Liver (tissue), 9 donors: Measurements from ENCODE around the gene CHRNA4. TPM values are rescaled to one million over a fixed set of nuclear protein-coding genes. Genes with fewer than 3 reads are reported as not detected.

ENCODE experiments used
- DNase-seq: peaks from one replicate; pipeline ENCODE4 v3.0.0-alpha.2; 2017; ENCODE audit warnings: low spot score
- H3K27ac ChIP-seq, 2 donors: one replicate each; pipeline ENCODE4 v1.7.0; 2013; ENCODE audit warnings: inconsistent platforms in 2 of 2, low read length in 2 of 2, control low read depth in 1 of 2, low read depth in 1 of 2, mild to moderate bottlenecking in 1 of 2
- H3K27me3 ChIP-seq, 4 donors: one replicate each; pipeline versions ENCODE4 v1.6.1 to v1.7.0; 2013; ENCODE audit warnings: low read length in 3 of 4, inconsistent platforms in 1 of 4, mild to moderate bottlenecking in 1 of 4, moderate library complexity in 1 of 4; ENCODE audit not compliant: control insufficient read depth in 4 of 4, insufficient read depth in 4 of 4
- H3K36me3 ChIP-seq, 4 donors: one replicate each; pipeline versions ENCODE4 v1.6.1 to v1.7.0; 2013; ENCODE audit warnings: low read length in 3 of 4, mild to moderate bottlenecking in 3 of 4, low read depth in 1 of 4, moderate library complexity in 1 of 4; ENCODE audit not compliant: control insufficient read depth in 4 of 4, insufficient read depth in 3 of 4
- H3K4me1 ChIP-seq, 4 donors: one replicate each; pipeline versions ENCODE4 v1.6.1 to v1.7.0; 2013; ENCODE audit warnings: low read length in 3 of 4, mild to moderate bottlenecking in 3 of 4, moderate library complexity in 1 of 4; ENCODE audit not compliant: control insufficient read depth in 4 of 4, insufficient read depth in 4 of 4
- H3K4me3 ChIP-seq, 3 donors: one replicate each; pipeline versions ENCODE4 v1.6.1 to v1.7.0; 2013; ENCODE audit warnings: low read length in 3 of 3, control low read depth in 1 of 3, low read depth in 1 of 3, mild to moderate bottlenecking in 1 of 3
- H3K9ac ChIP-seq, 2 donors: one replicate each; pipeline ENCODE4 v1.7.0; 2013; ENCODE audit warnings: low read length in 2 of 2, mild to moderate bottlenecking in 2 of 2, moderate library complexity in 2 of 2, control low read depth in 1 of 2, low read depth in 1 of 2
- H3K9me3 ChIP-seq, 4 donors: one replicate each; pipeline versions ENCODE4 v1.6.1 to v1.7.0; 2013; ENCODE audit warnings: low read length in 3 of 4; ENCODE audit not compliant: control insufficient read depth in 4 of 4
- ATF3 ChIP-seq: IDR thresholded peaks from 2 replicates; pipeline ENCODE4 v1.6.1; 2016; ENCODE audit warnings: antibody characterized with exemption
- CTCF ChIP-seq: fragments of 150-350 bp; IDR thresholded peaks from 2 replicates; pipeline ENCODE4 v1.5.1; 2017; ENCODE audit warnings: improper control_type of control experiment, low read depth, low read length; ENCODE audit not compliant: missing input control
- EGR1 ChIP-seq, 2 donors: IDR thresholded peaks; 2 replicates each; pipeline ENCODE4 v1.6.1; 2016 to 2018; ENCODE audit warnings: antibody characterized with exemption in 2 of 2, low read depth in 2 of 2
- FOXA1 ChIP-seq: IDR thresholded peaks from 2 replicates; pipeline ENCODE4 v1.6.1; 2016; ENCODE audit warnings: antibody characterized with exemption
- FOXA2 ChIP-seq: IDR thresholded peaks from 2 replicates; pipeline ENCODE4 v1.6.1; 2016; ENCODE audit warnings: antibody characterized with exemption
- GABPA ChIP-seq, 2 donors: IDR thresholded peaks in 1 of 2; conservative IDR thresholded peaks in 1 of 2; 2 replicates each; pipeline ENCODE4 v1.6.1; 2016; ENCODE audit warnings: antibody characterized with exemption in 2 of 2, mild to moderate bottlenecking in 1 of 2, moderate library complexity in 1 of 2
- HNF4A ChIP-seq, 2 donors: conservative IDR thresholded peaks; 2 replicates each; pipeline ENCODE4 v1.6.1; 2016; ENCODE audit warnings: antibody characterized with exemption in 2 of 2, mild to moderate bottlenecking in 2 of 2
- HNF4G ChIP-seq: IDR thresholded peaks from 2 replicates; pipeline ENCODE4 v1.6.1; 2016; ENCODE audit warnings: antibody characterized with exemption
- JUND ChIP-seq, 2 donors: IDR thresholded peaks; 2 replicates each; pipeline ENCODE4 v1.6.1; 2016; ENCODE audit warnings: antibody characterized with exemption in 2 of 2
- MAX ChIP-seq: IDR thresholded peaks from 2 replicates; pipeline ENCODE4 v1.6.1; 2016; ENCODE audit warnings: antibody characterized with exemption
- NR2F2 ChIP-seq: IDR thresholded peaks from 2 replicates; pipeline ENCODE4 v1.6.1; 2016; ENCODE audit warnings: antibody characterized with exemption
- RAD21 ChIP-seq, 2 donors: IDR thresholded peaks; 2 replicates each; pipeline ENCODE4 v1.6.1; 2016; ENCODE audit warnings: antibody characterized with exemption in 2 of 2, mild to moderate bottlenecking in 2 of 2
- REST ChIP-seq: IDR thresholded peaks from 2 replicates; pipeline ENCODE4 v1.6.1; 2016; ENCODE audit warnings: antibody characterized with exemption, mild to moderate bottlenecking
- RXRA ChIP-seq, 2 donors: IDR thresholded peaks; 2 replicates each; pipeline ENCODE4 v1.6.1; 2017 to 2018; ENCODE audit warnings: antibody characterized with exemption in 2 of 2, mild to moderate bottlenecking in 1 of 2
- SP1 ChIP-seq: IDR thresholded peaks from 2 replicates; pipeline ENCODE4 v1.6.1; 2018; ENCODE audit warnings: antibody characterized with exemption, mild to moderate bottlenecking
- YY1 ChIP-seq: IDR thresholded peaks from 2 replicates; pipeline ENCODE4 v1.6.1; 2016; ENCODE audit warnings: antibody characterized with exemption, mild to moderate bottlenecking
- WGBS: extraction: QIAGEN DNeasy Blood & Tissue Kit; methylation state at CpG from one replicate; pipeline ENCODE4 v1.1.7; 2013; 5-methylcytosine and 5-hydroxymethylcytosine counted together
- polyA plus RNA-seq, 2 donors: library from polyadenylated mRNA; stranded (reverse) in 1 of 2; unstranded in 1 of 2; fragments of 200-250 nt in 1 of 2; fragments of >200 nt in 1 of 2; fragmentation: Nextera tagmentation in 1 of 2; extraction: Ambion mirVana in 1 of 2; gene quantifications; one replicate each; pipeline versions ENCODE4 v1.2.1 to v1.2.3, GENCODE V29; 2013 to 2015
- total RNA-seq, 2 donors: library from RNA; depleted of rRNA; stranded (reverse); fragments of >200 nt; gene quantifications; one replicate each; pipeline ENCODE4 v1.2.3, GENCODE V29; 2014
- TF ChIP-seq, protein P1 (sequence below): IDR thresholded peaks from 2 replicates; pipeline ENCODE4 v1.6.1; 2016; ENCODE audit warnings: antibody characterized with exemption
- donor health status: healthy.
- donor health status: healthy.
- donor health status: healthy.
- donor health status: healthy.
- donor health status: healthy.

The CHRNA4 gene
- total and polyA plus RNA-seq, 4 donors, result 3.2 to 23.3 (median 6.4) TPM; not detected in 1

DNA sequence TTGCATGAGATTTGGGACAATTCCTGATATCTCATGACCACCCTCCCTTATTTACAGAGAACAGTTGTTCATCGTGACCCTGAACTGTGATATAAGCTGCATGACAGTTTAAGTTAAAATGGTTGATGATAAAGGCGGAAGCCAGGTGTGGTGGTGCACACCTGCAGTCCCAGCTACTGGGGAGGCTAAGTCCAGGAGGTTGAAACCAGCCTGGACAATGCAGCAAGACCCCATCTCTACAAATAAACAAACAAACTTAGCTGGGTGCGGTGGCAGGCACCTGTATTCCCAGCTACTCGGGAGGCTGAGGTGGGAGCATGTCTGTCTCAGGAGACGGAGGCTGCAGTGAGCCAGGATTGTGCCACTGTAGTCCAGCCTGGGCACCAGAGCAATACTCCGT is 44.1 kb downstream of the CHRNA4 start:
- DNase-seq, result no peak
- H3K27me3 ChIP-seq, result no peaks in the 10 kb centered on the region
- TF ChIP-seq RXRA (IDR thresholded peaks at IDR 0.05) (no peak), EGR1 (IDR thresholded peaks at IDR 0.05; ENCODE audit: low read depth in 2 of 2) (no peak), HNF4G (no peak), FOXA1 (no peak), JUND (IDR thresholded peaks at IDR 0.05) (no peak), CTCF (no peak)
- TF ChIP-seq, protein P1, sequence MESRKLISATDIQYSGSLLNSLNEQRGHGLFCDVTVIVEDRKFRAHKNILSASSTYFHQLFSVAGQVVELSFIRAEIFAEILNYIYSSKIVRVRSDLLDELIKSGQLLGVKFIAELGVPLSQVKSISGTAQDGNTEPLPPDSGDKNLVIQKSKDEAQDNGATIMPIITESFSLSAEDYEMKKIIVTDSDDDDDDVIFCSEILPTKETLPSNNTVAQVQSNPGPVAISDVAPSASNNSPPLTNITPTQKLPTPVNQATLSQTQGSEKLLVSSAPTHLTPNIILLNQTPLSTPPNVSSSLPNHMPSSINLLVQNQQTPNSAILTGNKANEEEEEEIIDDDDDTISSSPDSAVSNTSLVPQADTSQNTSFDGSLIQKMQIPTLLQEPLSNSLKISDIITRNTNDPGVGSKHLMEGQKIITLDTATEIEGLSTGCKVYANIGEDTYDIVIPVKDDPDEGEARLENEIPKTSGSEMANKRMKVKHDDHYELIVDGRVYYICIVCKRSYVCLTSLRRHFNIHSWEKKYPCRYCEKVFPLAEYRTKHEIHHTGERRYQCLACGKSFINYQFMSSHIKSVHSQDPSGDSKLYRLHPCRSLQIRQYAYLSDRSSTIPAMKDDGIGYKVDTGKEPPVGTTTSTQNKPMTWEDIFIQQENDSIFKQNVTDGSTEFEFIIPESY, result no peak
- H3K4me1 ChIP-seq, result no peaks in the 10 kb centered on the region
- no peaks in the 10 kb centered on the region for H3K36me3 ChIP-seq
- no peak overlapping the region for H3K9ac ChIP-seq
- H3K27ac ChIP-seq, result no peak overlapping the region
- 88% methylated on average over 6 of the region's 6 CpGs for WGBS
- no peaks in the 10 kb centered on the region for H3K9me3 ChIP-seq
- H3K4me3 ChIP-seq, result no peak overlapping the region

- Histone ChIP-seq H3K36me3 (no peaks in the 10 kb centered on the region), H3K27ac (no peak overlapping the region), H3K9ac (no peak overlapping the region), H3K4me3 (no peak overlapping the region), H3K27me3 (no peaks in the 10 kb centered on the region), H3K9me3 (no peaks in the 10 kb centered on the region), H3K4me1 (no peaks in the 10 kb centered on the region)
- no peak for TF ChIP-seq HNF4G
- TF ChIP-seq FOXA2, result no peak
- TF ChIP-seq ATF3, result no peak
- TF ChIP-seq REST, result no peak
- TF ChIP-seq JUND (IDR thresholded peaks at IDR 0.05), result no peak
- no peak for TF ChIP-seq HNF4A (conservative IDR thresholded peaks at IDR 0.05)
- no peak for TF ChIP-seq GABPA (IDR thresholded peaks at IDR 0.05 in 1 of 2, conservative IDR thresholded peaks at IDR 0.05 in 1 of 2)
- TF ChIP-seq NR2F2, result no peak
- TF ChIP-seq FOXA1, result no peak
- TF ChIP-seq, protein P1, result no peak
- no peak for TF ChIP-seq SP1
- TF ChIP-seq RAD21 (IDR thresholded peaks at IDR 0.05), result no peak
- no peak for TF ChIP-seq EGR1 (IDR thresholded peaks at IDR 0.05; ENCODE audit: low read depth in 2 of 2)
- no peak for TF ChIP-seq CTCF
- TF ChIP-seq YY1, result no peak
- TF ChIP-seq MAX, result no peak
- 79% methylated on average over 14 of the region's 14 CpGs for WGBS
- no peak for DNase-seq
These were observed 44.6 kb downstream of the CHRNA4 start for GRCh38 chr20:63316502-63316921.
